WI38 (cell line): ENCODE measurements around the gene PDE3A.

Experiments
- H3K4me3 ChIP-seq: 2 replicates; pipeline ENCODE4 v1.5.1; 2011; ENCODE audit warnings: low read depth, mild to moderate bottlenecking, control low read depth, low read length
- TF ChIP-seq, protein P1 (sequence below): IDR thresholded peaks from 2 replicates; pipeline ENCODE4 v1.5.1; 2012; ENCODE audit warnings: low read depth, mild to moderate bottlenecking, control low read depth, low read length

Gene PDE3A

DNA sequence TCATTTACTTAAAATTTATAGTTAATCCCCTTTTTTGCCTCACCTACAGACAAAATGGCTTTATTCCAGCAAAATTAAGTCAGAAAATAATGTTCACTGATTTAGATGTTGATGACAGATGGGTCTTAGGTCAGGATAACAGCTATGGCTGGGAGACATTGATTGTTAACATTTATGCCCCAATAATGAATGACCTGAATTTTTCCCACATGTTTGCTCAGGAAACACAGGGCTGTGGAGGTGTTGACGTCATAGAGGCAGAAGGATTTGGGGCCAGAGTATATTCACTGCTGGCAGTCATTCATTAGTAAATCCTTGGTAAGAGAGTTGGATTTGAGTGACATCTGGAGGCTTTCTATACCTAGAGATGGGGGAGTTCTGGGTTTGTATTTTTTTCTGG lies 121.3 kb downstream of the PDE3A start:
- H3K4me3 ChIP-seq: no peak overlapping the region
- TF ChIP-seq, protein P1, sequence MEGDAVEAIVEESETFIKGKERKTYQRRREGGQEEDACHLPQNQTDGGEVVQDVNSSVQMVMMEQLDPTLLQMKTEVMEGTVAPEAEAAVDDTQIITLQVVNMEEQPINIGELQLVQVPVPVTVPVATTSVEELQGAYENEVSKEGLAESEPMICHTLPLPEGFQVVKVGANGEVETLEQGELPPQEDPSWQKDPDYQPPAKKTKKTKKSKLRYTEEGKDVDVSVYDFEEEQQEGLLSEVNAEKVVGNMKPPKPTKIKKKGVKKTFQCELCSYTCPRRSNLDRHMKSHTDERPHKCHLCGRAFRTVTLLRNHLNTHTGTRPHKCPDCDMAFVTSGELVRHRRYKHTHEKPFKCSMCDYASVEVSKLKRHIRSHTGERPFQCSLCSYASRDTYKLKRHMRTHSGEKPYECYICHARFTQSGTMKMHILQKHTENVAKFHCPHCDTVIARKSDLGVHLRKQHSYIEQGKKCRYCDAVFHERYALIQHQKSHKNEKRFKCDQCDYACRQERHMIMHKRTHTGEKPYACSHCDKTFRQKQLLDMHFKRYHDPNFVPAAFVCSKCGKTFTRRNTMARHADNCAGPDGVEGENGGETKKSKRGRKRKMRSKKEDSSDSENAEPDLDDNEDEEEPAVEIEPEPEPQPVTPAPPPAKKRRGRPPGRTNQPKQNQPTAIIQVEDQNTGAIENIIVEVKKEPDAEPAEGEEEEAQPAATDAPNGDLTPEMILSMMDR: no peak

DNA sequence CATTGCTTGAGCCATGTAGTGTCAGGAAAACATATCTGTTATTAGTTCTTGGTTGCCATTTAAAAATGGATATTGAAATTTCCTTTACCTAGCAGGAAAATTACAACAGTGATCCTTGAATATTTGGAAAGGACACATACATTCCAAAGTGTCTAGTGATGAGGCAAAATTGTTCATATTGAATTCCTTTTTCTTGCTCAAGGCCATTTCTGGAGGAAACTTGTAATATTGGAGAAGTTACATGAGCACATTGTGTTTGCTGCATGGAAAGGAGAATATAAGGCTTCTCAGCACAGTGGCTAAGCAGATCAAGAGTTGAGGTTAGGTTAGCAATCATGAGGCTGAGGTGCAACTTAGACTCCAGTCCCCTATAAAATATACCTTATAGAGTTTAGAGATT lies 121.9 kb downstream of the PDE3A start:
- no peak overlapping the region for H3K4me3 ChIP-seq
- TF ChIP-seq, protein P1: no peak

DNA sequence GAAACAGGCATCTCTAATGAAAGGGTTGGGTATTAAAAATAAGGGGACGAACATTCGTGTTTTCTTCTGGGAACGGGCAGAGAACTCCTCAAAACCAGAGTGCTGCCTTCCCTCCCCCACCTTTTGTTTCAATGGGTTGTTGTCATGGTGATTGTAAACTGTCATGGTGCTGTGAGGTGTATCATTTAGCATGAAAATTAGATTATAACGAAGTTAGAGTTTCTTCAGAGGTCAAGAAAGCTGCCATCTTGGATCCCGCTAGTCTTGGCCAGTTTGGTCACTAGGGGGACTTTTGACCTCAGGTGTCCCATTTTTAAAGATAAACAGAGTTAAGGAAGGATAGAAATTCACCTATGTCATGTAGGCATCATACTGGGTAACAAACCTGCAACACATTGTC lies 123.0 kb downstream of the PDE3A start:
- no peak overlapping the region for H3K4me3 ChIP-seq
- TF ChIP-seq, protein P1: no peak

DNA sequence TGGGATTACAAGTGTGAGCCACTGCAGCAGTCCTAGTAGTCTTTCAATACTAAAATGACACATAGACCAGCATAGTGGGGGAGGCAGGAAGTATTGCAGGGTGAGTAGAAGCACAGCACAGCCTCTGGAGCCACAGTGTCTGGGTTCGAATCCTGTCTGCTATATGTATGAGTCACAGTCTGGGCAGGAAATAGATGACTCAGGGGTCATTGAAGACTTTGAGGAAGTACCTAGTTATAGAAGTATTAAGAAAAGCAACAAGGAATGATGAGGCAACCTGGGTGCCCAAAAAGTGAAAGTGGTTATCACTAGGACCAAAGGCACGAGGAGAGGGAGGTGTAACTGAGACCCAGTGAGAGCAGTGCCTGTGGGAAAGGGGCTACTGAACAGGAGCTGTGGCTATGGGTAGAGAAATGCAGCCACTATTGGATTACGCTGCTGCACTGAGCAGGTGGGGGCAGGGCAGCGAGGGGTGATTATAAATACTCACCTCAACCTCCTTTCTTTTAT lies 124.0 kb downstream of the PDE3A start:
- H3K4me3 ChIP-seq: no peak overlapping the region
- TF ChIP-seq, protein P1: no peak

DNA sequence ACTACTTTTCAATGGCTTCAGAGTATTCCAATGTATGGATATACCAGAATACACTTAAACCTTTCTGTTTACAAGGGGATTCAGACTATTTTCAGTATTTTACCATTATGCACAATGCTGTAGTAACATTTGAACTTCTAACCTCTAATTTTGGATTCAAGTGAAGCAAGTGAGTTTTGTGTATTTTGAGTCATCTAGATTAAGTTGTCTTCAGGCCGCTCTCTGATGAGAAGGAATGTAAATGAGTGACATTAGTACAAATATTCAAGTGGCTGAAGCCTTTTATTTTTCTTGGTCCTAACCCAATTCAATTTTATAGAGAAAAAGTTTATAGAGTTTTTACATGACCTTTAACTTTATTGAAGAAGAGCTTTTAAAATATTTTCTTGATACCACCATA lies 125.6 kb downstream of the PDE3A start:
- H3K4me3 ChIP-seq: no peak overlapping the region
- TF ChIP-seq, protein P1: no peak

DNA sequence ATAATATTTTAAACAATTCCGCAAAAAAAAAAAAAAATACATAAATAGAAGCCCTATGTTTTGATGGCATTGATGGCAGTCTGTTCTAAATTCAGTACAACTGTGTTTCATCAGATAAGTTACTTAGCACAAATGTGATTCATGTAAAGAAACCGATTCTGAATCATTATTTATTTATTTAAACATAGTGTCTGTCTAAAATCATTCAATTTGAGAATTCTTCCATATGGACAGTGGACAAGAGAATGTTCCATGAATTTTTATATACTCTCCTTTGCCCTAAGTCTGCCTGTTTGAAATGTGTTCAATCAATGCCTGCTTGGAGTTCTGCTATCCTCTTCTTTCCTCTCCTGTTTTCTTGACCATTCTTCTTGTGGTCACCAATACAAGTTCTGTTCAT lies 126.5 kb downstream of the PDE3A start:
- TF ChIP-seq, protein P1: no peak
- H3K4me3 ChIP-seq: no peak overlapping the region

DNA sequence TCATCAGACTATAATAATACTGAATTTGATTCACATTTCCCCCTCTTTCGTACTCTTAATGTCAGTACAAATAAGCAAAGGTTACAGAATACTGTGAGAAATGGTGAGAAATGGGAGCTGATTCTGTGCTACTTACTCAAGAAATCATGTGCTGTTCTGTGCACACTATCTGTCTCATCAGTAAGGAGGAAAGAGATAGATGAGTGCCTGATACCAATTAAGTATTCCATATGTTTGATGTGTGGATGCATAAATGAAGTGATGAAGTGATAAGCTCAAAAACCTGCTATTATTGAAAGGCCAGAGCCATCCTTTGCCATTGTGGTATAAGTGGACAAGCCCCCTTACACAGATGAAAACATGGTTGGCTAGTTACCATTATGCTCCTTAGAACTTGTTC lies 127.7 kb downstream of the PDE3A start:
- TF ChIP-seq, protein P1: no peak
- no peak overlapping the region for H3K4me3 ChIP-seq
